HL-60 (cell line): Measurements from ENCODE around the gene MTFR2.

ENCODE experiments used
- DNase-seq, 2 experiments: peaks; one replicate each; pipeline ENCODE4 v3.0.0-alpha.2; 2010 to 2020; ENCODE audit warnings: low read depth in 1 of 2, low spot score in 1 of 2
- H3K27ac ChIP-seq: fragments of 250-450 bp; sonication (Bioruptor Pico); replicated peaks from 2 replicates; pipeline ENCODE4 v1.5.1; 2020; ENCODE audit warnings: mild to moderate bottlenecking, moderate library complexity
- H3K27me3 ChIP-seq: fragments of 250-450 bp; sonication (Bioruptor Pico); 2 replicates; pipeline ENCODE4 v1.5.1; 2021; ENCODE audit warnings: mild to moderate bottlenecking, moderate library complexity; ENCODE audit not compliant: insufficient read depth, poor library complexity, severe bottlenecking
- H3K4me3 ChIP-seq: replicated peaks from 2 replicates; pipeline ENCODE4 v1.5.1; 2011; ENCODE audit warnings: mild to moderate bottlenecking, control low read depth, low read length; ENCODE audit not compliant: insufficient read depth
- CTCF ChIP-seq: IDR thresholded peaks from one replicate; pipeline ENCODE4 v1.5.1; 2011; ENCODE audit warnings: low read length, control low read depth, inconsistent platforms; ENCODE audit not compliant: insufficient read depth
- GABPA ChIP-seq: IDR thresholded peaks from 2 replicates; pipeline ENCODE4 v1.6.1; 2012; ENCODE audit warnings: low read depth
- POLR2AphosphoS5 ChIP-seq: IDR thresholded peaks from 2 replicates; pipeline ENCODE4 v1.6.1; 2012; ENCODE audit warnings: low read depth
- REST ChIP-seq: IDR thresholded peaks from 2 replicates; pipeline ENCODE4 v1.6.1; 2012; ENCODE audit warnings: low read depth; ENCODE audit not compliant: insufficient replicate concordance
- SPI1 ChIP-seq: IDR thresholded peaks from 2 replicates; pipeline ENCODE4 v1.6.1; 2012; ENCODE audit warnings: low read depth, mild to moderate bottlenecking, borderline replicate concordance

The MTFR2 gene

GRCh38 chr6:136208783-136209182, 41.3 kb downstream of the MTFR2 start:
- H3K4me3 ChIP-seq: no peak overlapping the region
- no peak for TF ChIP-seq GABPA

GRCh38 chr6:136201732-136202131, 48.4 kb downstream of the MTFR2 start:
- Histone ChIP-seq H3K27ac (no peak overlapping the region), H3K4me3 (no peak overlapping the region), H3K27me3 (peaks cover 3% of the 10 kb centered on the region)
- no peak for TF ChIP-seq GABPA
- TF ChIP-seq REST: no peak
- no peak for TF ChIP-seq POLR2AphosphoS5
- no peak for TF ChIP-seq CTCF
- TF ChIP-seq SPI1: no peak
- DNase-seq: no peak

More at GRCh38 chr6:136208783-136209182, 41.3 kb downstream of the MTFR2 start:
- Histone ChIP-seq H3K27me3 (no peaks in the 10 kb centered on the region), H3K27ac (no peak overlapping the region)
- DNase-seq: no peak

GRCh38 chr6:136192902-136193301, 57.2 kb downstream of the MTFR2 start:
- no peak overlapping the region for H3K27ac ChIP-seq
- no peak for DNase-seq
- H3K4me3 ChIP-seq: no peak overlapping the region
- peaks cover 3% of the 10 kb centered on the region for H3K27me3 ChIP-seq
- no peak for TF ChIP-seq POLR2AphosphoS5
- TF ChIP-seq REST: no peak
- no peak for TF ChIP-seq CTCF
- TF ChIP-seq SPI1: no peak
- TF ChIP-seq GABPA: no peak

GRCh38 chr6:136191606-136192312, 58.4 kb downstream of the MTFR2 start:
- no peak for TF ChIP-seq GABPA
- no peak for TF ChIP-seq POLR2AphosphoS5
- TF ChIP-seq REST: no peak
- no peak for TF ChIP-seq SPI1
- TF ChIP-seq CTCF: no peak
- Histone ChIP-seq H3K4me3 (no peak overlapping the region), H3K27me3 (peaks cover 3% of the 10 kb centered on the region), H3K27ac (no peak overlapping the region)
- DNase-seq: no peak
